Cardiac muscle cell (in vitro differentiated cells and primary cell): ENCODE measurements around the gene PCDH17. TPM values are rescaled to one million over a fixed set of nuclear protein-coding genes. Genes with fewer than 3 reads are reported as not detected.

Experiments
- DNase-seq, 2 donors: peaks; one replicate each; pipeline versions ENCODE4 v3.0.0 to v3.0.0-alpha.2; 2010 to 2017; ENCODE audit warnings: low read depth in 1 of 2, low spot score in 1 of 2
- H3K27ac ChIP-seq: fragments of 200-600 bp; sonication (generic); 2 replicates; pipeline ENCODE4 v1.5.1; 2016
- H3K27me3 ChIP-seq: fragments of 200-600 bp; sonication (generic); 2 replicates; pipeline ENCODE4 v1.6.0; 2016; ENCODE audit warnings: control low read depth
- H3K36me3 ChIP-seq: fragments of 200-600 bp; sonication (generic); 2 replicates; pipeline ENCODE4 v1.5.1; 2016; ENCODE audit warnings: control low read depth
- H3K4me1 ChIP-seq: fragments of 200-600 bp; sonication (generic); 2 replicates; pipeline ENCODE4 v1.8.1; 2017; ENCODE audit warnings: low read depth, mild to moderate bottlenecking, mixed run types
- H3K4me3 ChIP-seq: fragments of 200-600 bp; sonication (generic); 2 replicates; pipeline ENCODE4 v1.5.1; 2016; ENCODE audit warnings: mild to moderate bottlenecking
- H3K9me3 ChIP-seq: fragments of 200-600 bp; sonication (generic); 2 replicates; pipeline ENCODE4 v1.5.1; 2017; ENCODE audit warnings: low read depth, mild to moderate bottlenecking, control low read depth
- CTCF ChIP-seq: IDR thresholded peaks from 2 replicates; pipeline ENCODE4 v1.5.1; 2012; ENCODE audit warnings: low read depth, mild to moderate bottlenecking, low read length
- polyA plus RNA-seq: library from polyadenylated mRNA; unstranded; fragments of >200 nt; fragmentation: Nextera tagmentation; extraction: Ambion mirVana; gene quantifications from 2 replicates; pipeline ENCODE4 v1.2.1, GENCODE V29; 2016
- total RNA-seq: library from RNA; depleted of rRNA; stranded (reverse); fragments of >200 nt; gene quantifications from 2 replicates; pipeline ENCODE4 v1.2.3, GENCODE V29; 2016

Gene PCDH17
- 9.6 and 11.1 TPM in 2 replicates for total RNA-seq
- polyA plus RNA-seq, result 0.86 and 1.4 TPM in 2 replicates

GRCh38 chr13:57631596-57632275, at the start of gene PCDH17:
Gene PCDH17 (plus strand): TSS chr13:57631744. CDS start chr13:57632547, 803 bp downstream.
- Histone ChIP-seq H3K27me3 (peaks cover 38% of the 10 kb centered on the region), H3K4me3 (peak within 1 kb of the TSS; percentile 71), H3K4me1 (no peaks in the 10 kb centered on the region), H3K36me3 (no peaks in the 10 kb centered on the region), H3K27ac (no peak within 1 kb of the TSS), H3K9me3 (no peaks in the 10 kb centered on the region)
- DNase-seq, result peak; percentile 51 to 69
- no peak for TF ChIP-seq CTCF

- Histone ChIP-seq H3K9me3 (no peaks in the 10 kb centered on the region), H3K4me3 (no peak overlapping the region), H3K27ac (no peak overlapping the region), H3K27me3 (no peaks in the 10 kb centered on the region), H3K4me1 (no peaks in the 10 kb centered on the region), H3K36me3 (no peaks in the 10 kb centered on the region)
- TF ChIP-seq CTCF, result no peak
- DNase-seq, result no peak
Observed at GRCh38 chr13:57582032-57582431, 49.5 kb upstream of the PCDH17 start.

GRCh38 chr13:57583529-57583928, 48.0 kb upstream of the PCDH17 start:
- H3K36me3 ChIP-seq, result no peaks in the 10 kb centered on the region
- no peak for DNase-seq
- no peaks in the 10 kb centered on the region for H3K9me3 ChIP-seq
- H3K27ac ChIP-seq, result no peak overlapping the region
- no peak overlapping the region for H3K4me3 ChIP-seq
- no peaks in the 10 kb centered on the region for H3K4me1 ChIP-seq
- no peaks in the 10 kb centered on the region for H3K27me3 ChIP-seq
- TF ChIP-seq CTCF, result no peak

- Histone ChIP-seq H3K36me3 (no peaks in the 10 kb centered on the region), H3K4me1 (no peaks in the 10 kb centered on the region), H3K27me3 (no peaks in the 10 kb centered on the region), H3K9me3 (no peaks in the 10 kb centered on the region), H3K27ac (no peak overlapping the region), H3K4me3 (no peak overlapping the region)
- DNase-seq, result no peak
- TF ChIP-seq CTCF, result no peak
Observed at GRCh38 chr13:57588639-57589038, 42.9 kb upstream of the PCDH17 start.

GRCh38 chr13:57595775-57596174, 35.8 kb upstream of the PCDH17 start:
- no peaks in the 10 kb centered on the region for H3K36me3 ChIP-seq

More at GRCh38 chr13:57595775-57596174, 35.8 kb upstream of the PCDH17 start:
- Histone ChIP-seq H3K4me1 (no peaks in the 10 kb centered on the region), H3K27ac (no peak overlapping the region), H3K9me3 (no peaks in the 10 kb centered on the region), H3K27me3 (no peaks in the 10 kb centered on the region), H3K4me3 (no peak overlapping the region)
- TF ChIP-seq CTCF, result no peak
- no peak for DNase-seq
